Memory B cell (primary cell): Measurements from ENCODE around the gene FBXW11.
"Not testable (repeated sequence)": the region's sequence is repeated elsewhere in the genome, so short reads cannot be mapped to it uniquely, and the experiment has no call there.

Source experiments
- ATAC-seq: fragments of 150-1000 bp; cut with Tn5 transposase; 2 replicates; pipeline ENCODE4 v1.10.0; 2021; ENCODE audit warnings: low read depth, mild to moderate bottlenecking, moderate library complexity
- DNase-seq, 2 donors: peaks; one replicate each; pipeline ENCODE4 v3.0.0; 2022; ENCODE audit warnings: low spot score in 2 of 2
- H3K27ac Mint-ChIP-seq: one replicate; pipeline ENCODE4 v1.8.0; 2022; ENCODE audit warnings: mild to moderate bottlenecking, moderate library complexity, mixed read lengths
- H3K27me3 Mint-ChIP-seq: one replicate; pipeline ENCODE4 v1.8.0; 2022; ENCODE audit warnings: mixed read lengths
- H3K36me3 Mint-ChIP-seq: one replicate; pipeline ENCODE4 v1.8.0; 2022; ENCODE audit warnings: mild to moderate bottlenecking, mixed read lengths
- H3K4me1 Mint-ChIP-seq: one replicate; pipeline ENCODE4 v1.8.0; 2022; ENCODE audit warnings: mixed read lengths
- H3K4me3 Mint-ChIP-seq: one replicate; pipeline ENCODE4 v1.8.0; 2022; ENCODE audit warnings: mild to moderate bottlenecking, moderate library complexity, mixed read lengths
- H3K9me3 Mint-ChIP-seq: one replicate; pipeline ENCODE4 v1.8.0; 2022; ENCODE audit warnings: mixed read lengths

The FBXW11 gene

GRCh38 chr5:171895081-171895480 is 111.4 kb downstream of the FBXW11 start:
- no peak overlapping the region for H3K4me3 Mint-ChIP-seq
- ATAC-seq (no peak), DNase-seq (no peak)
- peaks cover 14% of the 10 kb centered on the region for H3K36me3 Mint-ChIP-seq
- no peaks in the 10 kb centered on the region for H3K9me3 Mint-ChIP-seq
- H3K27ac Mint-ChIP-seq = no peak overlapping the region
- H3K4me1 Mint-ChIP-seq = peaks cover 2% of the 10 kb centered on the region
- no peaks in the 10 kb centered on the region for H3K27me3 Mint-ChIP-seq

- ATAC-seq (no peak), DNase-seq (no peak)
- H3K36me3 Mint-ChIP-seq = peaks cover 22% of the 10 kb centered on the region
- H3K27ac Mint-ChIP-seq = no peak overlapping the region
- no peak overlapping the region for H3K4me3 Mint-ChIP-seq
- no peaks in the 10 kb centered on the region for H3K27me3 Mint-ChIP-seq
- H3K9me3 Mint-ChIP-seq = no peaks in the 10 kb centered on the region
- peaks cover 2% of the 10 kb centered on the region for H3K4me1 Mint-ChIP-seq
Observed at GRCh38 chr5:171893290-171893886, 113.0 kb downstream of the FBXW11 start.

- Mint-ChIP-seq H3K4me3 (no peak overlapping the region), H3K27me3 (no peaks in the 10 kb centered on the region), H3K36me3 (peaks cover 27% of the 10 kb centered on the region), H3K27ac (no peak overlapping the region), H3K9me3 (no peaks in the 10 kb centered on the region), H3K4me1 (peaks cover 2% of the 10 kb centered on the region)
- no peak for ATAC-seq
- no peak for DNase-seq
Observed at GRCh38 chr5:171891595-171891994, 114.8 kb downstream of the FBXW11 start.

- Mint-ChIP-seq H3K27ac (peak overlapping the region; percentile 48), H3K27me3 (no peaks in the 10 kb centered on the region), H3K36me3 (peaks cover 28% of the 10 kb centered on the region), H3K9me3 (no peaks in the 10 kb centered on the region), H3K4me1 (peaks cover 2% of the 10 kb centered on the region), H3K4me3 (no peak overlapping the region)
- no peak for DNase-seq
- ATAC-seq = no peak
Observed at GRCh38 chr5:171891150-171891549, 115.3 kb downstream of the FBXW11 start.

- H3K4me3 Mint-ChIP-seq = no peak overlapping the region
- H3K36me3 Mint-ChIP-seq = peaks cover 37% of the 10 kb centered on the region
- ATAC-seq = no peak
- no peak for DNase-seq
- no peaks in the 10 kb centered on the region for H3K9me3 Mint-ChIP-seq
- no peaks in the 10 kb centered on the region for H3K27me3 Mint-ChIP-seq
- no peak overlapping the region for H3K27ac Mint-ChIP-seq
- H3K4me1 Mint-ChIP-seq = peaks cover 2% of the 10 kb centered on the region
Observed at GRCh38 chr5:171888051-171888481, 118.4 kb downstream of the FBXW11 start.

- not testable (repeated sequence) for DNase-seq, H3K27ac Mint-ChIP-seq, ATAC-seq, H3K4me1 Mint-ChIP-seq, H3K9me3 Mint-ChIP-seq, H3K27me3 Mint-ChIP-seq, H3K4me3 Mint-ChIP-seq
- peaks cover 40% of the 10 kb centered on the region for H3K36me3 Mint-ChIP-seq
Observed at GRCh38 chr5:171886037-171886436, 120.4 kb downstream of the FBXW11 start.

GRCh38 chr5:171882118-171882517 is 124.3 kb downstream of the FBXW11 start:
- H3K9me3 Mint-ChIP-seq = no peaks in the 10 kb centered on the region
- no peak overlapping the region for H3K4me3 Mint-ChIP-seq
- H3K36me3 Mint-ChIP-seq = peaks cover 28% of the 10 kb centered on the region
- DNase-seq (no peak), ATAC-seq (no peak)
- no peaks in the 10 kb centered on the region for H3K27me3 Mint-ChIP-seq
- H3K4me1 Mint-ChIP-seq = no peaks in the 10 kb centered on the region
- H3K27ac Mint-ChIP-seq = no peak overlapping the region

GRCh38 chr5:171874234-171874633 is 132.2 kb downstream of the FBXW11 start:
- H3K36me3 Mint-ChIP-seq = peaks cover 49% of the 10 kb centered on the region
- no peaks in the 10 kb centered on the region for H3K27me3 Mint-ChIP-seq
- ATAC-seq = no peak
- H3K27ac Mint-ChIP-seq = peak overlapping the region; percentile 25
- no peak for DNase-seq
- H3K4me3 Mint-ChIP-seq = no peak overlapping the region
- H3K4me1 Mint-ChIP-seq = no peaks in the 10 kb centered on the region
- no peaks in the 10 kb centered on the region for H3K9me3 Mint-ChIP-seq

- DNase-seq (no peak), ATAC-seq (no peak)
- Mint-ChIP-seq H3K27ac (no peak overlapping the region), H3K4me1 (no peaks in the 10 kb centered on the region), H3K36me3 (peaks cover 54% of the 10 kb centered on the region), H3K4me3 (no peak overlapping the region), H3K9me3 (no peaks in the 10 kb centered on the region), H3K27me3 (no peaks in the 10 kb centered on the region)
Observed at GRCh38 chr5:171872666-171873065, 133.8 kb downstream of the FBXW11 start.

- no peaks in the 10 kb centered on the region for H3K4me1 Mint-ChIP-seq
- peaks cover 51% of the 10 kb centered on the region for H3K36me3 Mint-ChIP-seq
- no peak overlapping the region for H3K4me3 Mint-ChIP-seq
Observed at GRCh38 chr5:171871711-171872110, 134.7 kb downstream of the FBXW11 start.

GRCh38 chr5:171869956-171870355 is 136.5 kb downstream of the FBXW11 start:
- ATAC-seq = no peak
- Mint-ChIP-seq H3K27ac (no peak overlapping the region), H3K9me3 (no peaks in the 10 kb centered on the region), H3K4me3 (no peak overlapping the region), H3K36me3 (peaks cover 42% of the 10 kb centered on the region), H3K4me1 (no peaks in the 10 kb centered on the region), H3K27me3 (no peaks in the 10 kb centered on the region)
- no peak for DNase-seq

More at GRCh38 chr5:171871711-171872110, 134.7 kb downstream of the FBXW11 start:
- ATAC-seq (no peak), DNase-seq (no peak)
- no peaks in the 10 kb centered on the region for H3K9me3 Mint-ChIP-seq
- no peak overlapping the region for H3K27ac Mint-ChIP-seq
- no peaks in the 10 kb centered on the region for H3K27me3 Mint-ChIP-seq

- Mint-ChIP-seq H3K9me3 (no peaks in the 10 kb centered on the region), H3K27ac (no peak overlapping the region), H3K4me1 (no peaks in the 10 kb centered on the region), H3K4me3 (no peak overlapping the region), H3K27me3 (no peaks in the 10 kb centered on the region), H3K36me3 (peaks cover 36% of the 10 kb centered on the region)
- ATAC-seq = no peak
- no peak for DNase-seq
Observed at GRCh38 chr5:171868236-171868635, 138.2 kb downstream of the FBXW11 start.

GRCh38 chr5:171867786-171868185 is 138.7 kb downstream of the FBXW11 start:
- Mint-ChIP-seq H3K4me3 (no peak overlapping the region), H3K9me3 (no peaks in the 10 kb centered on the region), H3K27me3 (no peaks in the 10 kb centered on the region), H3K36me3 (peaks cover 39% of the 10 kb centered on the region), H3K27ac (no peak overlapping the region), H3K4me1 (no peaks in the 10 kb centered on the region)
- DNase-seq (no peak), ATAC-seq (no peak)

GRCh38 chr5:171865471-171865870 is 141.0 kb downstream of the FBXW11 start:
- DNase-seq = no peak
- peaks cover 28% of the 10 kb centered on the region for H3K36me3 Mint-ChIP-seq
- no peaks in the 10 kb centered on the region for H3K9me3 Mint-ChIP-seq
- no peaks in the 10 kb centered on the region for H3K4me1 Mint-ChIP-seq
- no peak overlapping the region for H3K27ac Mint-ChIP-seq
- H3K27me3 Mint-ChIP-seq = no peaks in the 10 kb centered on the region
- H3K4me3 Mint-ChIP-seq = no peak overlapping the region
- no peak for ATAC-seq

- Mint-ChIP-seq H3K36me3 (peaks cover 27% of the 10 kb centered on the region), H3K4me1 (no peaks in the 10 kb centered on the region), H3K4me3 (no peak overlapping the region), H3K9me3 (no peaks in the 10 kb centered on the region), H3K27ac (no peak overlapping the region), H3K27me3 (no peaks in the 10 kb centered on the region)
- no peak for DNase-seq
- ATAC-seq = no peak
Observed at GRCh38 chr5:171863935-171864334, 142.5 kb downstream of the FBXW11 start.
